OCI-M2 (cell line): ENCODE data around the gene SKI.

Experiments
- DNase-seq: peaks from one replicate; lab custom pipeline; 2025; ENCODE audit not compliant: unreplicated experiment; lab: John Stamatoyannopoulos, UW

The SKI gene

DNA sequence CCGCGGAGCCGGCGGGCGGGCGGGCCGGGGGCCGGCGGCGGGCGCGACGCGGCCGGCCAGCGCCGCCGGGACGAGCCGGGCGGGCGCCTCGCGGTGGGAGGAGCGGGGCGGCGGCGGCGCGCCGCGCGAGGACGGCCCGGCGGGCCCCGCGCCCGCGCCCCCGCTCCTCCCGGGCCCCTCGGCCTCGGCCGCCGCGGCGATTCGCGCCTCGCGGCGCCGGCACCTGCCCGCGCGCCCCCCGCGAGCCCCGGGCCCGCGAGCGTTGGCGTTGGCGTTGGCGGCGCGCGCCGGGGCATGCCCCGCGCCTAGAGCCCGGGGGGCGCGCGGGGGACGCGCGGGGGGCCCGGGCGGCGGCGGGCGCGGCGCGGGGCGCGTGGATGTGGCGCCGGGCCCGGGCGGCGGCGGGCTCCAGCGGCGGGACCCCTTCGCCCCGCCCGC is at the start of gene SKI:
TSS of gene SKI (plus strand) at position 163 of the 438 bp plus-strand sequence. CDS start 448 bp downstream, outside the sequence.
- no peak for DNase-seq

DNA sequence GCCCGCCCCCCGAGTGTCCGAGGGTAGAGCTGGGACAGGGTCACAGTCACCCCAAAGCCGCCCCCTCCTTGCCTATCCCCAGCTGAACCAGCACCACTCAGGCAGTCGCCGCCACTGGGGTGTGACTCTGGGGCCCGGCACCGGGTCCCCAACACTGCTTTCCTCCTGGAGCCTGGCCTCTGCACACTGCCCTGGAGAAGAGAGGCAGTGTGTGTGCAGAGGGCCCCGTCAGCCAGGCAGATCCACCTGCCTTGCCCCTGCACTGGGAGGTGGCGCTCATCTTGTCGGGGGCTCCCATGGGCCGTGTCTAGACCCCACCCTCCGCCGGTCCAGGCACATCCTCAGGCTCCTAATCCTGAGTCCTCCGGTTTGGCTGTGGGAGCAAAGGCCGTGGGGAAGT is 49.2 kb upstream of the SKI start:
- DNase-seq = no peak

DNA sequence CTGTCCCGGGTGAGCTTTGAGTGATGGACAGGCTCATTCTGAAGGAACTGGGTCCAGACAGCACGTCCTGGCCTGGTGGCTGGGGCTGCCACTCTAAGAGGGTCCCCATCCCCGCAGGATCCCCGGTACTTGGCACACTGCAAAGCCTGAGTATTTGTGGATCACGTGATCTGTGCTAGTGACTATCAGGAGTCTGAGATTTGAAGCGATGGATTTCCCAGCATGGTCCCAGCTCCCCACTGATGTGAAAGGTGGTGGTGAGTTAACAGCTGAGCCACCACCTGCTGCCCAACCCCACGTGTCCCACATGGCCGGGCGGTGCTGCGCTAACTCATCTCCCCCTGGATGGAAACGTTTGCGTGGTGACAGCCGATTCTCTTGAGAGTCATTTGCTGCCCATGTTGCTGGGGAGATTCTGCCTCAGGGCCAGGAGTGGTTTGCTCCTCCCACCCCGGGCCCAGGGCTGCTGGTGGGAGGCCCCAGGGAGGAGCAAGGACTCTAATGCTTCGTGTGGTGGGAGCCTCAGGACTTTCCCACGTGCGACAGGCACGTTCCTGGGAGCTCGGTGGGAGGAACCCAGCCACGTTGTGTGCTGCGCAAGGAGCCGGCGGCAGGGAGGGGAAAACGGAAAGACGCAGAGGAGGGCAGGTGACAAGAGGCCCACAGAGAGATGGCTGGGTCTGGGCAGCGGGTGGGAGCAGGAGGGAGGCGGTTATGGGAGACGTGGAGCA is 48.7 kb upstream of the SKI start:
- no peak for DNase-seq

DNA sequence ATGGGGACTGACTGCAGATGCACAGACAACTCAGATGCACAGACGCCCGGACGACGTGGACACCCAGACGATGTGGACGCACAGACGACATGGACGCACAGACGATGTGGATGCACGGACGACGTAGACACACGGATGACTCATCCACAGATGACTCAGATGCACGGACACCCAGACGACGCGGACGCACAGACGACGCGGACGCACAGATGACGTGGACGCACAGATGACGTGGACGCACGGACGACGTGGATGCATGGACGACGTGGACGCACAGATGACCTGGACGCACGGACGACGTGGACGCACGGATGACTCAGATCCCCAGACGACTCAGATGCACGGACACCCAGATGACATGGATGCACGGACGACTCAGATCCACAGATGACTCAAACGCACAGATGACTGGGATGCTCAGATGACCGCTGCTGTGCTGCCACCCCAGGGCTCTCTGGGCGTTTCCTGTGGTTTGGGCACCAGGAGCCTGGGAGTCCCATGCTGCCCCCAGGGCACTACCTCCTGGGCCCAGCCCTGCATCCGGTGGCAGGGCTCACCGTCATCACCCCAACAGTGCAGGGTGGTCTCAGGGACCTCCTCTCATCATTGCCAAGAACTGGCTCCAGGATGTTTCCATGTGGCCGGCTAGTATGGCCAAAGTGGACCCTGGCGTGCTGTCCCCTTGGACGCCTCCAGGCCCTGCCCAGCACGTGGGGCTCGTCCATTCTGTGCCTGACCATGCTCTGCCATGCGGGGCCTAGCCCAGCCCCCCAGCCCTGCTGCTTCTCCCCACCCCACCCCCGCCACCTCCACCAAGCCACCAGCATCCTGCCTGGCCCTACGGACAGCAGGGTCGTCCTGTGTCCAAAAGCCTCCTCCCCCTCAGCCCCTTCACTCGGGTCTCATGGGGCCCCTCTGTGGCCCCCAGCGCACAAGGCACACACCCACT is 47.5 kb upstream of the SKI start:
- no peak for DNase-seq

DNA sequence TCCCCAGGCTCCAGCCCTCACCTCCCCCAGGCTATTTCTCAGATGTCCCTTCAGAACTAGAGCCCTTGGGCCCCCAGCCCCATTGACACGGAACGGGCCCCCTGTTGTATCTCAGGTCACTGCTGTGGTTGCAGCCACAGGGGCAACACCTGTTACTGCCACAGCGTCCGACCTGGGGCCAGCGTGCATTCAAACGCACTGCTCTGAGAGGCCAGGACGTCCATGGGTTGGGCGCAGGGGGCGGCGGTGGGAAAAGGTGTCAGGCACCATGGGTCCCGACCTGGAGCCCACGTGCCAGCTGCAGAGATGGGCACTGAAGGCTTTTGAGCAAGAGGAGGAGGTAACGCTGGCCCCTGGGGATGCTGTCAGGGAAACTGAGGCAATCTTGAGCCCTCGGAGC is 46.8 kb upstream of the SKI start:
- no peak for DNase-seq

DNA sequence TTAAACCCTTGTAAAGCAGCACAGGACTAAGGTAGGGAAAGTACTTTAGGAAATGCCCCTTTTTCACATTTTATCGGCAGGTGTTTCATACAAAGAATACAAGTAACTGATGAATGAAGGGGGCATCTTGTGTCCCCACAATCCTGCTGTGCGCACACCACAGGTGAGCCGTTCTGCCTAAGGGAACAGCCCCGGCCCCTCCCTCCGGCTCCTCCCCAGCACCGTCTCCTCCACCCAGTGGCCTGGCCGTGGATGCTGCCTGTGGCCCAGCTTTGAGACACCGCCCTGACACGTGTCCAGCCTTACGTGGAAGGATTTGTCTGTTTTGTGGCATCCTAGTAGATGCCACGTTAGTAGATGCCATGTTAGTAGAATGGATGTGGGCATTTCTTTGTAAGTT is 46.4 kb upstream of the SKI start:
- no peak for DNase-seq

DNA sequence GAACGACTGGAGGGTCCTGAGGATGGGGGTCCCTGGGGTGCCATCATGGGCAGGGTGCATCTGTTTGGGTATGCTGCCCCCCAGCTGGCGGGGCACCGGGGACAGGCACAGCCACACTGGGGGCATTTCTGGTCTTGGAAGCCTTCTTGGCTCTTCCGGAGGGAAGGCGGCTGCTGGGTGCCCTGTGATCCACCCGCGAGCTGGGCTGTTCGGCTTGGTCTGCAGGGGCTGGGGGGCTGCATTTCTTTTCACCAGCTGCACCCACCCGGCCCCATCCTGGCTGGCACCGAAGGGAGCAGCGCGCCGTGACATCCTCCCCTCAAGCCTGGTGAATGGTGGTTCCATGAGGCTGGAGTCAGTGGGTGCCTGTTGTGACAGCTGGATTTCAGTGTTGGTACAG is 45.7 kb upstream of the SKI start:
- no peak for DNase-seq

DNA sequence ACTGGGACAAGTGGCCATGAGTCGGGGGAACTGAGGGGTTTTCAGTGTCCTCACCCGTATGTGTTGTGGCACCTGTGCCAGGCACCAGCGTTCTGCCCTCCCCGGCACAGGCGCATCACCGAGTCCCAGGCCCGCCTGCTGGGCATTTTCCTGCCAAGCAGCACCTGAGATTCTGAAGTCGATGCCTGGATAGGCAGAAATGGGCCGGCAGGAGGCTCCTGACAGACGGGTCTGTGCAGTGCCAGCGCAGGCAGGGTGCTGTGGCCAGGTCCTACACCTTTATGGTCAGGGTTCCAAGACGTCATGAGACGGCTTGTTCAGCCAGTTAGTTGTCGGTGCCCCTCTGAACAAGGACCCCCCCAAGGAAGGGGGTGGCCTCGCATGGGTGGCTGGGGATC is 44.2 kb upstream of the SKI start:
- no peak for DNase-seq

DNA sequence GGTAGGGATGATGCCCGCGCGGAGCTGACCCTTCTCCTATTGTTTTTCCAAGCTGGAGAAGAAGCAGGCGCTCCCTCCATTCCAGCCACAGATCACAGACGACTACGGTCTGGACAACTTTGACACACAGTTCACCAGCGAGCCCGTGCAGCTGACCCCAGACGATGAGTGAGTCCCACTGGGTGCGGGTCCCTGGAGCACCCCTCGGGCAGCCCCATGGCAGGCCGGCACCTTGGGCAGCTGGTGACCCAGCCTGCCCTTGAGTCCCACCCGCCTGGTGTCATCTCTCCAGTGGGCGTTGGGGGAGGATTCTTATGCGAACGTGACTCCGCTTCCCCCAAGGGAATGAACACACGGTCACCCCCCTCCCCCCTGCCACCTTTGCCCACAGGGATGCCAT is 43.6 kb upstream of the SKI start:
- DNase-seq = no peak

DNA sequence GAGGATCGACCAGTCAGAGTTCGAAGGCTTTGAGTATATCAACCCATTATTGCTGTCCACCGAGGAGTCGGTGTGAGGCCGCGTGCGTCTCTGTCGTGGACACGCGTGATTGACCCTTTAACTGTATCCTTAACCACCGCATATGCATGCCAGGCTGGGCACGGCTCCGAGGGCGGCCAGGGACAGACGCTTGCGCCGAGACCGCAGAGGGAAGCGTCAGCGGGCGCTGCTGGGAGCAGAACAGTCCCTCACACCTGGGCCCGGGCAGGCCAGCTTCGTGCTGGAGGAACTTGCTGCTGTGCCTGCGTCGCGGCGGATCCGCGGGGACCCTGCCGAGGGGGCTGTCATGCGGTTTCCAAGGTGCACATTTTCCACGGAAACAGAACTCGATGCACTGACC is 43.2 kb upstream of the SKI start:
- DNase-seq = no peak

DNA sequence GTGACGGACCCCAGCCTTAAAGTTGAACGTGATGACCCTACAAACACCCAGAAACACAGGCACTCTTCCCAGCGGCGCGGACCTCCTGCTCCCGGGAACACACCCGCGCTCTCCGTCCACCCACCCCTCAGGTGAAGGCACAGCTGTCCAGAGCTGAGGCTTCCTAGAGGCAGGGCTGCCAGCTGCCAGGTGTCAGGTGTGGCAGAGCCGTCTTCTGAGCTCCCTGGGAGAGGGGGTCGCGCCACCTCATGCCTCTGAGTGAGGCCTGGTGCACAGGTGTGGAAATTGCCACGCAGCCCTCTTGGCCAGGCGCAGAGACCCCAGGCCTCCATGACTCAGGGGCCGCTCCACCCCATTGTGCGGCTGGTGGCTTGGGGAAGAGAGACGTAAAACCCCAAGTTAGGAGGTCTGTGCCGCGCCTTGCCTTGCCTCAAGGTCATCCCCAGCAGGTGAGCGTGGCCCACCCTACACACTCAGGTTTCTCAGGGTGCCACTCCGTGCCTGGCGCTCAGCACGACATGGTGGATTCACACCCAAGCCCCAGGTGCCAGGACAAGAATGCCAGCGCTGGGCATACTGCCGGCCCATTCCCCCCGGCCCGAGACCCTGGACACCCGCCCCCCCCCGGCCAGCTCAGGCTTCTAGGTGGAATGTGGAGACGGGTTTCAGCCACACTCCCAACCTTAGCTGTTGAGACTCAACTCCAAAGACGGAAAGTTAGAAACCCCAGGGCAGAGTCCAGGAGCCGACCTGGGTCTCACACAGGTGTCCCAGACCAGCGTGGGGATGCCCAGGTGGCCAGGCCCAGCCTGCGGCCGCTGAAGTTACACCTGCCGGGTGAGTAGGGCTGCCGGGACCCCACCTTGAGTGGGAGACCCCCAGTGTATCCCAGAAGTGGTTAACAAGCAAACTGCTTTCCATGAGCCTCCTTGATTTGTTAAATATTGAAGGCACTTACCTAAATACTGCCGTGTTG is 42.0 kb upstream of the SKI start:
- no peak for DNase-seq

DNA sequence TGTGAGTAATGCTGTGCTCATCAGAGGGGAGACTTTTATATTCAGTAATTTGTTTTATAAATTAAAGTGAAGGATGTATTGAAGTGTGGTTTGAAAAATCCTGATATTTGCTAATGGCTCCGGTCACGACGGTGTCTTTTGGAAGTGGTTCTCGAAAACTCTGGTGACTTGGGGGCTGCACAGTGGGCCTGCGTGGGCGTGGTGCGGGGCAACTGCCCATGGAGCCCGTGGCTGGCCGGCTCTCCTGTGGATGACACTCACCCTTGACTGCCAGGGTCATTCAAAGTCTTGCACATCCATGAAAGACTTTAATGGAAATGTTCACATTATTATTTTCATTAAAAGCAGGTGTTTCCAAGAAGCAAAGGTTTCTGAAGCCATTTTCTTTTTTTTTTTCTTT is 41.2 kb upstream of the SKI start:
- DNase-seq = no peak

DNA sequence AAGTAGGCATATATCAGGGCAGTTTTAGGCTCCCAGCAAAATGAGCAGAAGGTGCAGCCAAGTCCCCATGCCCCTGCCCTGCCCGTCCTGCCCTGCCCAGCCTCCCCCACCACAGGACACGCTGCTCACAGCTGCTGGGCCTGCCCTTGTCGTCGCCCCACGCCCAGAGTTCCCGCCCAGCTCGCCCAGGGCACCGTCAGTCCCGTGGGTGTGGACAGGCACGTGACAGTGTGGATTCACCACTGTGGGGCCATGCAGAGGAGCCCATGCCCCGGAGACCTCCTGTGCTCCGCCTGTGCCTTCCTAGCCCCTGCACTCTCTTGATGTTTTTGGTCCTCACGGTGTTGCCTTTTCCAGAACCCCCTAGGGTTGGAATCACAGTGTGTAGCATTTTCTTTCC is 40.5 kb upstream of the SKI start:
- no peak for DNase-seq

DNA sequence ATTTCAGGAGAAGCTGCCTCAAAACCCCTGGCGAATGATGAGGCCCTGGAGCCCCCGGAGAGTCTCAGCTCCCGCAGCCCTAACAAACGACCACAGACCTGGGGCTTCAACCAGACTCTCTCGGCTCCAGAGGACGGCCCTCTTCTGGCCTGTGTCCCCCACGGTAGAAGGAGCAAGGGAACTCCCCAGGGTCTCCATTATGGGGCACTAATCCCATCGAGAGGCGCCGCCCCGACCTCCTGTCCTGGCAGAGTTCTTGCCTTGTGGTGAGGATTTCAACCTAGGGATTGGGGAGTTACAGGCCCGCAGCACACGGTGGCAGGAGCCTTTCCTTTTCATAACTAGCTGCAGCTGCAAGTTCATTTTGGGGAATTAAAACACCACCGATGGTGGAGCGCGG is 39.8 kb upstream of the SKI start:
- DNase-seq = no peak

DNA sequence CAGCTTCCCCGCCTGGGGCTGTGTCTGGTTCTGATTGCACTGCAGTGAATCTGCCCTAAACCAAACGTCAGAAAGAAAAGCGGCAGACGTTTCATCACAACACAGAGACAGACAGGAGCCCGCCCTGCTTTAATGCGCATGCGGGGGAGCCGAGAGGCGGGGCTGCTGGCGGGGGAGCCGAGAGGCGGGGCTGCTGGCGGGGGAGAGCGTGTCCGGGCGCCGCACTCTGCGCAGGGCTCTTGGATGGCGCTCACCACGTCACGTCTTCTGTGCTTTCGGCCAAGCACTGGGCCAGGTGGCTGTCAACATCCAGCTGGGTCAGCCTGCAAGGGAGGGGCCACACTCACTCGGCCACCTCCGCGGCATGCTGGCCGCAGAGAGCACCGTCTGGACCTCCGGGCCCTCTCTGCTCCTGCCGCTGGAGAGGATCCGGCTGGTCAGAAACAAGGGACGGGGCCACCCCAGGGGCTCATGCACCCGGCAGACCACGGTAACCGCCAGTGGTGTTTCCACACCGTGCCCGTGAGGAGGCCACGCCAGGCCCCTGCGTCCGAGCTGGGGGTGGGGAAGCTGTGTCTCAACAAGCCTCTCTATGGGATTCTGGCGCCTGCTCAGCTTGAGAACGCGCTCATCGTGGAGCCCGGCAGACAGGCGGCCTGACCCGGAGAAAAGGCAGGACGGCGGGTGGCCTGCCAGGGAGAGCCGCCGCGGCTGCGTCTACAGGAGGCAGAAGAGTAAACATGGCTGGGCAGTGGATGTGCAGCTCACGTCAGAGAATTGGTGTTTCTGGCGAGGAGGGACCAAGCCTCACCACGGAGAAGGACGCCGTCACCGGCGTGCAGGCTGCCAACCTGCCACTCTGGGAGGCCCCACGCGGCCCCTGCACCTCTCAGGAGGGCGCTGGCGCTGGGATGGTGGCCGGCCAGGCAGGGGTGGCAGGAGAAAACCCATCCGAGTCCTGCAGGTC is 38.4 kb upstream of the SKI start:
- no peak for DNase-seq

DNA sequence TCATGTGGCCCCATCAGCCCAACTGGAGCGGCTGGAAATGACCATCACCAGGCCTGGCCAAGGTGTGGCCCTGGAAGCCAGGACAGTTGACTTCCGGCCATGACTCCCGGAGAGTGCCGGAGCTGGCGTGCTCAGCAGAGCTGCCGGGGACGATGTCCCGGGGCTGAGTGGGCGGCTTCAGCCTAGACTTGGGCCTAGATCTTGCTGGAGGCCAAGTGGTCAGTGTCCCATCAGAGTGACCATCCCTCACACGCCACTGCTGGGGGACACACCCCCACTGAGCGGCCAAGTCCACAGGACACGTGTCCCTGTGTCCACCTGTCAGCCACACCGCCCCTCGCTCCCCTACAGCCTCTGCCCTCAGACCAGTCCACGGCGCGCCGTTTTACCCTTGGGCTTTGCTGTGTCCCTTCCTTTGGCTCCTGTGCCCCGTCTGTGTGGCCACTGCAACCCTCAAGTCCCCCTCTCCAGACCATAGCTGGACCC is 37.6 kb upstream of the SKI start:
- DNase-seq = no peak

DNA sequence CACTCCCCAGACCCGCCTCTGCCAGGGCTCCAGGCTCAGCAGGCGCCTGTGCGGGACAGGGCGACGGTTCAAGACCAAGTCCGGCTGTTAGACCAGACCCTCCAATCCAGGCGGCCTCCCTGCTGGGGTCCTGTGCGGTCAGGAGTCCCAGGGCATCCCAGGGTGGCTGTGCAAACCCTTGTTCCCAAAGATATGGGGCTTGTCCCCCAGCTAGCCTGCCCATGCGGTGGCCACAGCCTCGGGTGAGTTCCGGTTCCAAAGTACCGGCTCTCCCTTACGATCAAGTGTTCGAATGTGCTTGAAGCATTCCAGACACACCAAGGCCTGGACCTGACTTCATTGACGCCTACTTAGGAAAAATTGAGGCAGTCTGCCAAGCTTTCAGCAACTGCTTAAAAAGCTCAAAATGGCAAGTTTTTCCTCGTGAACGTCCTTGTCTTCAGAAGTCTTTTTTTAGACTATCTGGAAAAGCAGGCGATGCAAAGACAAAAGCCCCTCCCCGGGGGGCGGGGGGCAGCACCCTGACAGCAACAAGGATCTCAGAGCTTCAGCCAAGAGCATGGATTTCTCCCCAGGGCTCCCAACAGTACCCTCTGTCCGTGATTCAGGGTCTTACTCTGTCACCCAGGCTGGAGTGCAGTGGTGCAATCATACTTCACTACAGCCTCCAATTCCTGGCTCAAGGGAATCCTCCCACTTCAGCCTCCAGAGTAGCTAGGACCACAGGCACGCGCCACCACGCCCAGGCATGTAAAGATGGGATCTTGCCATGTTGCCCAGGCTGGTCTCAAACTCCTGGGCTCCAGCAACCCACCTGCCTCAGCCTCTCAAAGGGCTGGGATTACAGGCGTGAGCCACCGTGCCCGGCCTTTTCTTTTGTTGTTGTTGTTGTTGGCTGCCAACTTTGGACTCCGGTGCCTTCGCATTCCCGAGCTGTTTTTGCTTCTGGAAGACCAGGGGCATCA is 35.8 kb upstream of the SKI start:
- DNase-seq = no peak

DNA sequence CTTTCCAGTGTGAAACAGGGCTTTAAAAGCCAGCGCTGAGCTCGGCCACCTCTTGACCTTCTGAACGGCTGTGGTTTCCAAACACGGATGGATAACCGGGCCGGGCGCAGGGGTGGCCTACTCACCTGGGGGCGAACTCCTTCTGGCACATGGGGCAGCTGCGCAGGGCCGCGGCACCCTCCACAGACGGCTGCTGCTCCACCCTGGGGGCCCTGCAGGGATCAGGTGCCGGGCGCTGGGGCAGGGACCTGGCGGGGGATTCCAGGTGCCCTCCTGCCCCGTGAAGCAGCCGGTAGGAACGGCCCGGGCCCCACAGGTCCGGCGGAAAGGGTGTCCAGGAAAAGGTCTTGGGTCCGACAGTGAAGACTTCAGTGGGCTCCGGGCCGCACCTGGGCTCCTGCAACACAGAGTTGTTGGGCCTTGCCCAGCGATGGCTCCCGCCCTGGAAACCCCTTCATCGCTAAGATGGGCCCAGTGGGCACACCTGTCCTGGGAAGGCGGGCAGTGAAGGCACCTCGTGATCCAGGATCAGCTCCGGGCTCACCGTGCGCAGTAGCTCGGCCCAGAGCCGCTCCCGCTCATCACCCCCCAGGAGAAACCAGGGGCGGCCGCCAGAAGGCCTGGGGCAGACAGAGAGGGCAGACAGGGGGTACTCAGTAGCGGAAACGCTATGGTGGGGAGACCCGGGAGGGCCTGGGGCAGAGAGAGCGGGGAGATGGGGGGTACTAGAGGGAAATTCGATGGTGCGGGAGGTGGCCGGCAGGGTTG is 34.4 kb upstream of the SKI start:
- no peak for DNase-seq
